SK-N-SH treated with all-trans-retinoic acid at 6 μM for 48 hours (cell line): Measurements from ENCODE around the gene ROCK2.

Source experiments
- GLIS3 ChIP-seq: fragments of 250-450 bp; sonication (Bioruptor Pico); IDR thresholded peaks from 2 replicates; pipeline ENCODE4 v1.5.0; 2020; ENCODE audit warnings: mild to moderate bottlenecking, moderate library complexity
- PPARA ChIP-seq: fragments of 250-450 bp; sonication (Bioruptor Pico); IDR thresholded peaks from 2 replicates; pipeline ENCODE4 v1.5.0; 2020; ENCODE audit warnings: mild to moderate bottlenecking, borderline replicate concordance
- RARB ChIP-seq: fragments of 250-450 bp; sonication (Bioruptor Pico); IDR thresholded peaks from 2 replicates; pipeline ENCODE4 v1.8.0; 2021; ENCODE audit warnings: mild to moderate bottlenecking, moderate library complexity
- ZFP3 ChIP-seq: fragments of 250-450 bp; sonication (Bioruptor Pico); IDR thresholded peaks from 2 replicates; pipeline ENCODE4 v1.5.0; 2020; ENCODE audit warnings: mild to moderate bottlenecking, moderate library complexity
- ZFP30 ChIP-seq: fragments of 450-650 bp; formaldehyde crosslinking; IDR thresholded peaks from 2 replicates; pipeline ENCODE4 v1.5.0; 2022; ENCODE audit warnings: mild to moderate bottlenecking, moderate library complexity
- TF ChIP-seq, protein P1 (sequence below): fragments of 250-450 bp; sonication (Bioruptor Pico); IDR thresholded peaks from 2 replicates; pipeline ENCODE4 v1.8.0; 2020; ENCODE audit warnings: mild to moderate bottlenecking, moderate library complexity, borderline replicate concordance
- TF ChIP-seq, protein P2 (sequence below): fragments of 250-450 bp; sonication (Bioruptor Pico); IDR thresholded peaks from 2 replicates; pipeline ENCODE4 v1.5.1; 2021; ENCODE audit warnings: mild to moderate bottlenecking, moderate library complexity

DNA sequence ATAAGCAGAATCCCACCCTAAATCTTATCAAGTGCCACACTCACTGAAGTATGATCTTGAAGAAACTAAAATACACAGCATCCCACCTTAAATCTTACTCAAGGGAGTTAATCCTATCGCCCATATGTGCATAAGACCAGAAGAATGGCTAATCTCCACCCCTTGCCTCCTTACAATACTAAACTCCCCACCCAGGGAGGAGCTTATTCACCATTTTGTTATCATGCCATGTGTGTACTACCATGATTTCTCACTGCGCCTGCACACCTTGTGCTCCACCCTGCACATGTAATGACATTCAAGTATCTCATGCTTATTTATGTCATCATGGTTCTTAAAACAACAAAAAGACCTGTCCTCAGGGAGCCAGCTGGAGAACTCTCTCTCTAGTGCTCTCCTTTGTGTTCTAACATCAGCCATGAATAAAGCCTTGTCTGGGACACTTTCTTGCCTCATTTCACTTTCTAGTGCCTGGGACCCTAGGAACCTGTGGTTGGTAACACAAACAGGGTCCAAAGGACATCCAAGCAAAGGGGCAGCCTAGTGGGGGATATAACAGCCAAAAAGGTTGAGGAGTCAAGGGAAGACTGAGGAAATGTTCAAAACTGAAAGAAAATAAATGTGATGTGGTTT lies 101.8 kb downstream of the ROCK2 start:
- TF ChIP-seq, protein P1, sequence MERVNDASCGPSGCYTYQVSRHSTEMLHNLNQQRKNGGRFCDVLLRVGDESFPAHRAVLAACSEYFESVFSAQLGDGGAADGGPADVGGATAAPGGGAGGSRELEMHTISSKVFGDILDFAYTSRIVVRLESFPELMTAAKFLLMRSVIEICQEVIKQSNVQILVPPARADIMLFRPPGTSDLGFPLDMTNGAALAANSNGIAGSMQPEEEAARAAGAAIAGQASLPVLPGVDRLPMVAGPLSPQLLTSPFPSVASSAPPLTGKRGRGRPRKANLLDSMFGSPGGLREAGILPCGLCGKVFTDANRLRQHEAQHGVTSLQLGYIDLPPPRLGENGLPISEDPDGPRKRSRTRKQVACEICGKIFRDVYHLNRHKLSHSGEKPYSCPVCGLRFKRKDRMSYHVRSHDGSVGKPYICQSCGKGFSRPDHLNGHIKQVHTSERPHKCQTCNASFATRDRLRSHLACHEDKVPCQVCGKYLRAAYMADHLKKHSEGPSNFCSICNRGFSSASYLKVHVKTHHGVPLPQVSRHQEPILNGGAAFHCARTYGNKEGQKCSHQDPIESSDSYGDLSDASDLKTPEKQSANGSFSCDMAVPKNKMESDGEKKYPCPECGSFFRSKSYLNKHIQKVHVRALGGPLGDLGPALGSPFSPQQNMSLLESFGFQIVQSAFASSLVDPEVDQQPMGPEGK (CRISPR knock-in tag), result no peak
- TF ChIP-seq PPARA (CRISPR knock-in tag) (no peak), ZFP30 (CRISPR knock-in tag) (no peak), RARB (no peak), GLIS3 (no peak), ZFP3 (CRISPR knock-in tag) (no peak)
- TF ChIP-seq, protein P2, sequence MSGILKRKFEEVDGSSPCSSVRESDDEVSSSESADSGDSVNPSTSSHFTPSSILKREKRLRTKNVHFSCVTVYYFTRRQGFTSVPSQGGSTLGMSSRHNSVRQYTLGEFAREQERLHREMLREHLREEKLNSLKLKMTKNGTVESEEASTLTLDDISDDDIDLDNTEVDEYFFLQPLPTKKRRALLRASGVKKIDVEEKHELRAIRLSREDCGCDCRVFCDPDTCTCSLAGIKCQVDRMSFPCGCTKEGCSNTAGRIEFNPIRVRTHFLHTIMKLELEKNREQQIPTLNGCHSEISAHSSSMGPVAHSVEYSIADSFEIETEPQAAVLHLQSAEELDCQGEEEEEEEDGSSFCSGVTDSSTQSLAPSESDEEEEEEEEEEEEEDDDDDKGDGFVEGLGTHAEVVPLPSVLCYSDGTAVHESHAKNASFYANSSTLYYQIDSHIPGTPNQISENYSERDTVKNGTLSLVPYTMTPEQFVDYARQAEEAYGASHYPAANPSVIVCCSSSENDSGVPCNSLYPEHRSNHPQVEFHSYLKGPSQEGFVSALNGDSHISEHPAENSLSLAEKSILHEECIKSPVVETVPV (CRISPR knock-in tag), result no peak
